ENCODE measurements around the gene MYO7B.

DNA sequence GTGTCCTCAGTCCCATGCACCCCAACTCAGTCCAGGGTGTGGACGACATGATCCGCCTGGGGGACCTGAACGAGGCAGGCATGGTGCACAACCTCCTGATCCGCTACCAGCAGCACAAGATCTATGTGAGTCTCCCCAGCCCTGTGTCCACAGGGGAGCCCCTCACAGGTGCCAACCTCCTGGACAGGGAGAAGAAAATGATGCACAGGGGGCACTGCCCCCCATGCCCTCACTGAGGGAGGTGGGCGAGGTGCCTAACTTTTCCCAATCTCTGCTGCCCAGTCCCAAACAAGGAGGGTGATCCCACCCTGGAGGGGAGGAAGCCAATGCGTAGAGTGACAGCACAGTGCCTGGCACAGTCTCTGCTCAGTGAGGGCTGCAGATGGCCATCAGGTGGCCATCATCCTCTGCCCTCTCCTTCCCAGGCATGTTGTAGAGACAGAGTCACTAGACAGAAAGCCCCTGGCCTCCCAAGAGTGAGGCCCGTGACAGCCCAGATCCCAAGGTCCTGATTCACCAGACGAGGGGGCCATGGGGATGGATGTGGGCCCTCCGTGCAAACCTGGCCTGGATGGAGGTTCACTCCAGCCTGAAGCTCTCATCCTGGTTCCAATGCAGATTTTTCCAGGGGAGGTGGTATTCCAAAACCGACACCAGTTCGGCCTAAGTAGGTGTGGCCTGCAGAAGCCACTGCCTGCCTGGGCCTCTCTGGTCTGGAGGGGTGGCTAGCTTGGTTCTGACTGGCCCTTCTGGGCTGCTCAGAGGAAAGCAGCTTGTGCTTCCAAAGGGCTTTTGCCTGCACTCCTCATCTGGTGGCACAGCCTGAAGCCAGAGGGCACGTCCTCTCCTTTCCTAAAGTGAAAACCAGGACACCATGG lies 30.0 kb downstream of the MYO7B start:
- TF ChIP-seq, protein P1, sequence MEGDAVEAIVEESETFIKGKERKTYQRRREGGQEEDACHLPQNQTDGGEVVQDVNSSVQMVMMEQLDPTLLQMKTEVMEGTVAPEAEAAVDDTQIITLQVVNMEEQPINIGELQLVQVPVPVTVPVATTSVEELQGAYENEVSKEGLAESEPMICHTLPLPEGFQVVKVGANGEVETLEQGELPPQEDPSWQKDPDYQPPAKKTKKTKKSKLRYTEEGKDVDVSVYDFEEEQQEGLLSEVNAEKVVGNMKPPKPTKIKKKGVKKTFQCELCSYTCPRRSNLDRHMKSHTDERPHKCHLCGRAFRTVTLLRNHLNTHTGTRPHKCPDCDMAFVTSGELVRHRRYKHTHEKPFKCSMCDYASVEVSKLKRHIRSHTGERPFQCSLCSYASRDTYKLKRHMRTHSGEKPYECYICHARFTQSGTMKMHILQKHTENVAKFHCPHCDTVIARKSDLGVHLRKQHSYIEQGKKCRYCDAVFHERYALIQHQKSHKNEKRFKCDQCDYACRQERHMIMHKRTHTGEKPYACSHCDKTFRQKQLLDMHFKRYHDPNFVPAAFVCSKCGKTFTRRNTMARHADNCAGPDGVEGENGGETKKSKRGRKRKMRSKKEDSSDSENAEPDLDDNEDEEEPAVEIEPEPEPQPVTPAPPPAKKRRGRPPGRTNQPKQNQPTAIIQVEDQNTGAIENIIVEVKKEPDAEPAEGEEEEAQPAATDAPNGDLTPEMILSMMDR (IDR thresholded peaks at IDR 0.05): no peak
- no peak for TF ChIP-seq EZH2 (IDR thresholded peaks at IDR 0.05; ENCODE audit: borderline replicate concordance, insufficient read depth, low read depth, low read length, poor library complexity, severe bottlenecking)

Measured in B cell (primary cell).